Measurements from ENCODE around the gene IMMP2L.
A peak's percentile ranks its signal among the peaks of the same experiment; 100 is the strongest.

Gene IMMP2L

DNA sequence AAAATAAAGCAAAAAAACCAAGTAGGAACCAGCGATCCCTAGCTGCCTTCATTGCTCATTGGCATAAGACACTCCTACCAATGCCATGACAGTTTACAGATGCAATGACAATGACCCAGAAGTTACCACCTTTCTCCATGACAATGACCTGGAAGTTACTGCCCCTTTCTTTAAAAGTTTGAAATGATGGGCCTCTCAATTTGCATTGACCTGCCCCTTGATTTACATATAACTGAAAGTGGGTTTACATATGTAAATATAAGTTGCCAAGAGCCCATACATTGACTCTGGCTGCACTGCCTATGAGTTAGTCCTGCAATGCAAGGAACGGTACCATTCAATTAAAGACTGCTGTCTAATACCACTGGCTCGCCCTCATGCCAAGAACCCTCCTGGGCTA is 712.1 kb downstream of the IMMP2L start:
- no peak for DNase-seq (ENCODE audit: low read depth)
- no peak overlapping the region for H3K4me3 ChIP-seq (replicated peaks; ENCODE audit: low read depth, low read length)
- no peak for TF ChIP-seq CTCF (IDR thresholded peaks at IDR 0.05; ENCODE audit: low read length, missing control alignments)

GRCh38 chr7:110842796-110843195 is 719.5 kb downstream of the IMMP2L start:
- TF ChIP-seq CTCF (IDR thresholded peaks at IDR 0.05; ENCODE audit: low read length, missing control alignments), result no peak
- DNase-seq (ENCODE audit: low read depth), result no peak
- H3K4me3 ChIP-seq (replicated peaks; ENCODE audit: low read depth, low read length), result no peak overlapping the region

DNA sequence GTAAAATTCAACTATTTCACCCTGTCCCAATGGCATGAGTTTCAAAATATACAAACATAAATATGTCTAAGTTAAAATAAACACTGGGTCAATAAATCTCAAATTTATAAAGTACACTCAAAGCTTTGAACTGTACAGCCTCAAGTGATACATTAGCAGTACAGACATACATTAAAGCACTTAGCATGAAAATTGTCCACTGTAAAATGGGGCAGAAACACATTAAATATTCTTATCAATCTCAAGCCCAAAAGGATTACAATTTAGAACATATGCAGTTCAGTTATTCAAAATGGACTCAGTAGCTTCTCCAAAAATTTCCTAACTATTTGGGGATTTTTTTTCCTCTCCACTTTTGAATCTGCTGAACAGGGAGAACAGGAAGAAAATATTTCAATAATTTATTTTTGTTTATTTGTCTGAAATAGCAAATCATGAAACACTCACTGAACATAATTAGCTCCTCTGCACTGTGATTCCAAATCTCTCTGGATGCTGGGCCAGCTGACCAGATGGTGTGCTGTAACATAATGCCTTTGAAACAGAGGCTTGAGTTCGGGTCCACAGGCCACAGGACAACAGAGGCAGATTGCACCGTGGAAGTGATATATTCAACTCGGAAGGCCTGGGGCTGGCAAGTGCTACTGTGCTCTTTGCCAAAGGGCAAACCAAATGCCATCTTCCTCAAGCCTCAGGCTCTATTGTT is 720.3 kb downstream of the IMMP2L start:
- no peak overlapping the region for H3K4me3 ChIP-seq (replicated peaks; ENCODE audit: low read depth, low read length)
- DNase-seq (ENCODE audit: low read depth), result no peak
- no peak for TF ChIP-seq CTCF (IDR thresholded peaks at IDR 0.05; ENCODE audit: low read length, missing control alignments)

- peak; percentile 39 for TF ChIP-seq CTCF (IDR thresholded peaks at IDR 0.05; ENCODE audit: low read length, missing control alignments)
- no peak overlapping the region for H3K4me3 ChIP-seq (replicated peaks; ENCODE audit: low read depth, low read length)
- DNase-seq (ENCODE audit: low read depth), result peak; percentile 78
These were observed 722.4 kb downstream of the IMMP2L start for GRCh38 chr7:110839866-110840265.

DNA sequence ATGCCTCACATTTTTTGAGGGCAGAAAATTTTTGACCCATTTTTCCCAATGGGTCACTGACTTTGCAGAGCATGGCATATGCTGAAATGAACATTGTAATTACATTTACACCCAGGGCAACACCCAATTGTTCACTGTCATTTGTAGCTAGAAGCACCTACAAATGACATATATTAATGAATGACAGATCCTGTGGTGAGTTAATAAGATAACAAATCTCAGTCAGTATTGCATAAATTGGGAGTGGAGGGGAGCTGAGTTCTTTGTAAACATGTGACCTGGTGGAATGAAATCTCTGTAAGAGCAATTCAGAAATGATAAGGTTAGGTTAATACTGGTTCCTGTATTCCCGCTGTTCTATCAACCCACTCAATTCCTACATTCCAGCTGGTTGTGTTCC is 726.4 kb downstream of the IMMP2L start:
- no peak for TF ChIP-seq CTCF (IDR thresholded peaks at IDR 0.05; ENCODE audit: low read length, missing control alignments)
- no peak overlapping the region for H3K4me3 ChIP-seq (replicated peaks; ENCODE audit: low read depth, low read length)
- DNase-seq (ENCODE audit: low read depth), result no peak

GRCh38 chr7:110835218-110835617 is 727.1 kb downstream of the IMMP2L start:
- no peak for DNase-seq (ENCODE audit: low read depth)
- TF ChIP-seq CTCF (IDR thresholded peaks at IDR 0.05; ENCODE audit: low read length, missing control alignments), result no peak
- no peak overlapping the region for H3K4me3 ChIP-seq (replicated peaks; ENCODE audit: low read depth, low read length)

GRCh38 chr7:110831419-110831818 is 730.9 kb downstream of the IMMP2L start:
- H3K4me3 ChIP-seq (replicated peaks; ENCODE audit: low read depth, low read length), result no peak overlapping the region

More at GRCh38 chr7:110831419-110831818, 730.9 kb downstream of the IMMP2L start:
- no peak for DNase-seq (ENCODE audit: low read depth)
- TF ChIP-seq CTCF (IDR thresholded peaks at IDR 0.05; ENCODE audit: low read length, missing control alignments), result no peak

All from fibroblast of pulmonary artery (primary cell).